22Rv1 (cell line): Measurements from ENCODE around the gene SWAP70.

Experiments
- H3K27ac ChIP-seq: fragments of 450-650 bp; 2 replicates; pipeline ENCODE4 v1.5.1; 2017
- ZFX ChIP-seq: fragments of 450-650 bp; IDR thresholded peaks from 2 replicates; pipeline ENCODE4 v1.6.1; 2017; ENCODE audit warnings: antibody characterized with exemption, borderline replicate concordance
- TF ChIP-seq, protein P1 (sequence below): fragments of 450-650 bp; IDR thresholded peaks from 2 replicates; pipeline ENCODE4 v1.5.1; 2017; ENCODE audit warnings: mild to moderate bottlenecking

Gene SWAP70

GRCh38 chr11:9714272-9714940 lies 50.5 kb downstream of the SWAP70 start:
- no peak overlapping the region for H3K27ac ChIP-seq
- TF ChIP-seq, protein P1, sequence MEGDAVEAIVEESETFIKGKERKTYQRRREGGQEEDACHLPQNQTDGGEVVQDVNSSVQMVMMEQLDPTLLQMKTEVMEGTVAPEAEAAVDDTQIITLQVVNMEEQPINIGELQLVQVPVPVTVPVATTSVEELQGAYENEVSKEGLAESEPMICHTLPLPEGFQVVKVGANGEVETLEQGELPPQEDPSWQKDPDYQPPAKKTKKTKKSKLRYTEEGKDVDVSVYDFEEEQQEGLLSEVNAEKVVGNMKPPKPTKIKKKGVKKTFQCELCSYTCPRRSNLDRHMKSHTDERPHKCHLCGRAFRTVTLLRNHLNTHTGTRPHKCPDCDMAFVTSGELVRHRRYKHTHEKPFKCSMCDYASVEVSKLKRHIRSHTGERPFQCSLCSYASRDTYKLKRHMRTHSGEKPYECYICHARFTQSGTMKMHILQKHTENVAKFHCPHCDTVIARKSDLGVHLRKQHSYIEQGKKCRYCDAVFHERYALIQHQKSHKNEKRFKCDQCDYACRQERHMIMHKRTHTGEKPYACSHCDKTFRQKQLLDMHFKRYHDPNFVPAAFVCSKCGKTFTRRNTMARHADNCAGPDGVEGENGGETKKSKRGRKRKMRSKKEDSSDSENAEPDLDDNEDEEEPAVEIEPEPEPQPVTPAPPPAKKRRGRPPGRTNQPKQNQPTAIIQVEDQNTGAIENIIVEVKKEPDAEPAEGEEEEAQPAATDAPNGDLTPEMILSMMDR, result no peak
- TF ChIP-seq ZFX, result no peak

GRCh38 chr11:9716275-9717039 lies 52.6 kb downstream of the SWAP70 start:
- H3K27ac ChIP-seq, result no peak overlapping the region
- TF ChIP-seq, protein P1, result no peak
- no peak for TF ChIP-seq ZFX

GRCh38 chr11:9717040-9717357 lies 53.1 kb downstream of the SWAP70 start:
- TF ChIP-seq, protein P1, result no peak
- no peak for TF ChIP-seq ZFX
- H3K27ac ChIP-seq, result no peak overlapping the region

DNA sequence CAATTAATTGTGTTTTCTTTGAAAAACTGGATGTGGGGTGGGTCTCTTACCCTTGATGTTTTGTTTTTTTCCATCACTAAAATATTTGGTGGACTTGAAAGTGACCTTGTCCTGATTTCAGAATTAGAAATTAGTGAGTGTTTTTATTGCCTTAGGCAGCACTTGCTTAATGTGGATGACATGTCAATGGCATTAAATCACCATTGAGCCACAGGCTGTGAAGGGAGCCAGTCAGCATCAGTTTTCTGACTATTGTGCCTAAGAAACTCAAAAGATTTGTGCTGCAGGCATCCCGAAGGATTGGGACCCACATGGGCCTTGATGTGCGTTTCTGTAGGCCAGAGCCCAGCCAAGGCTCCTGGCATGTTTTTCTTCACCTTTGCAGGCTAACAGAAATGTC lies 53.8 kb downstream of the SWAP70 start:
- H3K27ac ChIP-seq, result no peak overlapping the region
- TF ChIP-seq ZFX, result no peak
- TF ChIP-seq, protein P1, result no peak

DNA sequence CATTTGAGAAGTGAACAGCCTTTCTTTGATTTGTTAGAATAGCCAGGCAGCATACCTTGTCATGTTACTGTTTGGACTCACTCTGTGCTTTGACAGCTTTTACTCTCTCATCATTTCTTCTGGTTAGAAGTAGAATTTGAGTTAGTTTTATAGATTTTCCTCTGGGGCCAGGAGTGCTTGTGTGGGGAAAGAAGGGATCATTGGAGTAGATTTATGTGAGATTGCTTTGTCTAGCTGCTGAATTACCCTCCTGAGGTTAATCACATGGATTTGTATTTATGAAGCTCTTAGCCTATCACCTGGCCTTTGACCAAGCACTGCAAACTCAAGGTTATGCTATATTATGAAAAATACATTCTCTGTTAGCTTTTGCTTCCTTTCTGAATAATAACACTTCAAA lies 54.3 kb downstream of the SWAP70 start:
- no peak overlapping the region for H3K27ac ChIP-seq

DNA sequence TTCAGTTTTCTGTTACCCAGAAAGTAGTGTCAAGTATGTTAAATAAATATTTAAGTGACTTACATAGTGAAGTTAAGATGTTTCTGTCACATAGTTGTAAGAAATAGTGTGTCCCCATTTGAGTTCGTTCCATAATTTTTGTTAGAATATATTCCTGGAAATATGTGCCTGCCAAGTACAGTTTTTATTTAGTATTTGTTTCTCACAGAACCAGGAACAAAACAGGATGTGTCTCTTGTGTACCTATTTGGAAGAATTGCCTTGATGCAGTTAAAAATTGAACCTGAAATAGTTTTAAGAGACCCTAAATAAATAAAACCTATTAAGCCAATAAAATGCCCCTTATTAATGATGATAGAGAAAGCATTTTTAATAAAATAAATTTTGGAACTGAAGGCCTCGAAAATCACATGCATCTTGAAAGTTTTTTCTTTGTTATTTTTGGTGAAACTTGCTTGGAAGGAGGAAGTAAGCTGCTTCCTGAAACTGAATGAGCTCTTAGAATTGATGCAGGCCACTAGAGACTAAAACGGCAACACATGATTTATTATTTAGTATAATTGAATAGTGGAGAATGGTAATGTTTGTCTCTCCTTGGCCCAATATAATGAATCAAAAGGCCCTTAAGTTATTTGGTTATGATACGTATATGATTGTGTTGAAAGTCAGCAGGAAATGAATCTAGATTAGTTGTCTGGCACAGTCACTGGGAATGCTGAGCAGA lies 55.9 kb downstream of the SWAP70 start:
- TF ChIP-seq, protein P1, result no peak
- TF ChIP-seq ZFX, result no peak
- H3K27ac ChIP-seq, result no peak overlapping the region

More for the DNA sequence above, 54.3 kb downstream of the SWAP70 start:
- TF ChIP-seq, protein P1, result no peak
- TF ChIP-seq ZFX, result no peak

DNA sequence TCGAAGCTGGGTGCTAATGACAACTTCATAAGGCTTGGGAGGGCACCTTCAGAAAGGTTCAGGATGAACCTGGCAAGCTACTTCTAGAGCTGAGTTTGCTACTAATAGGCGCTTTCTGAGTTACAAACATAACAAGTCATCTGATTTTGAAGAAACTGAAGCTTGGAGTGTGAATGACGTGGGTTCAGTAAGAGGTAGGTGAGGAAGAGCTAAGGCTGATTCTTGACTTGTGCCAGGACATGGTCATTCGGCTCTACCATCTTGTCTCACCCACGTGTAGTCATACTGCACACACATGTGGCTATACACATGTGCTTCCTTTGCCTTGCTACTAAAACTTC lies 56.4 kb downstream of the SWAP70 start:
- TF ChIP-seq ZFX, result no peak
- TF ChIP-seq, protein P1, result no peak
- no peak overlapping the region for H3K27ac ChIP-seq
